Liver (tissue), 9 donors: ENCODE results near the gene DET1. TPM values are rescaled to one million over a fixed set of nuclear protein-coding genes. Genes with fewer than 3 reads are reported as not detected.

ENCODE experiments used
- DNase-seq: peaks from one replicate; pipeline ENCODE4 v3.0.0-alpha.2; 2017; ENCODE audit warnings: low spot score
- H3K27ac ChIP-seq, 2 donors: one replicate each; pipeline ENCODE4 v1.7.0; 2013; ENCODE audit warnings: inconsistent platforms in 2 of 2, low read length in 2 of 2, control low read depth in 1 of 2, low read depth in 1 of 2, mild to moderate bottlenecking in 1 of 2
- H3K27me3 ChIP-seq, 4 donors: one replicate each; pipeline versions ENCODE4 v1.6.1 to v1.7.0; 2013; ENCODE audit warnings: low read length in 3 of 4, inconsistent platforms in 1 of 4, mild to moderate bottlenecking in 1 of 4, moderate library complexity in 1 of 4; ENCODE audit not compliant: control insufficient read depth in 4 of 4, insufficient read depth in 4 of 4
- H3K36me3 ChIP-seq, 4 donors: one replicate each; pipeline versions ENCODE4 v1.6.1 to v1.7.0; 2013; ENCODE audit warnings: low read length in 3 of 4, mild to moderate bottlenecking in 3 of 4, low read depth in 1 of 4, moderate library complexity in 1 of 4; ENCODE audit not compliant: control insufficient read depth in 4 of 4, insufficient read depth in 3 of 4
- H3K4me1 ChIP-seq, 4 donors: one replicate each; pipeline versions ENCODE4 v1.6.1 to v1.7.0; 2013; ENCODE audit warnings: low read length in 3 of 4, mild to moderate bottlenecking in 3 of 4, moderate library complexity in 1 of 4; ENCODE audit not compliant: control insufficient read depth in 4 of 4, insufficient read depth in 4 of 4
- H3K4me3 ChIP-seq, 3 donors: one replicate each; pipeline versions ENCODE4 v1.6.1 to v1.7.0; 2013; ENCODE audit warnings: low read length in 3 of 3, control low read depth in 1 of 3, low read depth in 1 of 3, mild to moderate bottlenecking in 1 of 3
- H3K9ac ChIP-seq, 2 donors: one replicate each; pipeline ENCODE4 v1.7.0; 2013; ENCODE audit warnings: low read length in 2 of 2, mild to moderate bottlenecking in 2 of 2, moderate library complexity in 2 of 2, control low read depth in 1 of 2, low read depth in 1 of 2
- H3K9me3 ChIP-seq, 4 donors: one replicate each; pipeline versions ENCODE4 v1.6.1 to v1.7.0; 2013; ENCODE audit warnings: low read length in 3 of 4; ENCODE audit not compliant: control insufficient read depth in 4 of 4
- EGR1 ChIP-seq, 2 donors: IDR thresholded peaks; 2 replicates each; pipeline ENCODE4 v1.6.1; 2016 to 2018; ENCODE audit warnings: antibody characterized with exemption in 2 of 2, low read depth in 2 of 2
- FOXA1 ChIP-seq: IDR thresholded peaks from 2 replicates; pipeline ENCODE4 v1.6.1; 2016; ENCODE audit warnings: antibody characterized with exemption
- FOXA2 ChIP-seq: IDR thresholded peaks from 2 replicates; pipeline ENCODE4 v1.6.1; 2016; ENCODE audit warnings: antibody characterized with exemption
- GABPA ChIP-seq, 2 donors: IDR thresholded peaks in 1 of 2; conservative IDR thresholded peaks in 1 of 2; 2 replicates each; pipeline ENCODE4 v1.6.1; 2016; ENCODE audit warnings: antibody characterized with exemption in 2 of 2, mild to moderate bottlenecking in 1 of 2, moderate library complexity in 1 of 2
- HNF4A ChIP-seq, 2 donors: conservative IDR thresholded peaks; 2 replicates each; pipeline ENCODE4 v1.6.1; 2016; ENCODE audit warnings: antibody characterized with exemption in 2 of 2, mild to moderate bottlenecking in 2 of 2
- HNF4G ChIP-seq: IDR thresholded peaks from 2 replicates; pipeline ENCODE4 v1.6.1; 2016; ENCODE audit warnings: antibody characterized with exemption
- JUND ChIP-seq, 2 donors: IDR thresholded peaks; 2 replicates each; pipeline ENCODE4 v1.6.1; 2016; ENCODE audit warnings: antibody characterized with exemption in 2 of 2
- NR2F2 ChIP-seq: IDR thresholded peaks from 2 replicates; pipeline ENCODE4 v1.6.1; 2016; ENCODE audit warnings: antibody characterized with exemption
- RAD21 ChIP-seq, 2 donors: IDR thresholded peaks; 2 replicates each; pipeline ENCODE4 v1.6.1; 2016; ENCODE audit warnings: antibody characterized with exemption in 2 of 2, mild to moderate bottlenecking in 2 of 2
- RXRA ChIP-seq, 2 donors: IDR thresholded peaks; 2 replicates each; pipeline ENCODE4 v1.6.1; 2017 to 2018; ENCODE audit warnings: antibody characterized with exemption in 2 of 2, mild to moderate bottlenecking in 1 of 2
- SP1 ChIP-seq: IDR thresholded peaks from 2 replicates; pipeline ENCODE4 v1.6.1; 2018; ENCODE audit warnings: antibody characterized with exemption, mild to moderate bottlenecking
- TAF1 ChIP-seq: conservative IDR thresholded peaks from 2 replicates; pipeline ENCODE4 v1.6.1; 2016; ENCODE audit warnings: antibody characterized with exemption, mild to moderate bottlenecking
- YY1 ChIP-seq: IDR thresholded peaks from 2 replicates; pipeline ENCODE4 v1.6.1; 2016; ENCODE audit warnings: antibody characterized with exemption, mild to moderate bottlenecking
- WGBS: extraction: QIAGEN DNeasy Blood & Tissue Kit; methylation state at CpG from one replicate; pipeline ENCODE4 v1.1.7; 2013; 5-methylcytosine and 5-hydroxymethylcytosine counted together
- polyA plus RNA-seq, 2 donors: library from polyadenylated mRNA; stranded (reverse) in 1 of 2; unstranded in 1 of 2; fragments of 200-250 nt in 1 of 2; fragments of >200 nt in 1 of 2; fragmentation: Nextera tagmentation in 1 of 2; extraction: Ambion mirVana in 1 of 2; gene quantifications; one replicate each; pipeline versions ENCODE4 v1.2.1 to v1.2.3, GENCODE V29; 2013 to 2015
- total RNA-seq, 2 donors: library from RNA; depleted of rRNA; stranded (reverse); fragments of >200 nt; gene quantifications; one replicate each; pipeline ENCODE4 v1.2.3, GENCODE V29; 2014
- TF ChIP-seq, protein P1 (sequence below): IDR thresholded peaks from 2 replicates; pipeline ENCODE4 v1.6.1; 2016; ENCODE audit warnings: antibody characterized with exemption
- TF ChIP-seq, protein P2 (sequence below): IDR thresholded peaks from 2 replicates; pipeline ENCODE4 v1.6.1; 2016; ENCODE audit warnings: antibody characterized with exemption, mild to moderate bottlenecking
- TF ChIP-seq, protein P3 (sequence below): fragments of 150-350 bp; IDR thresholded peaks from 2 replicates; pipeline ENCODE4 v1.5.1; 2017; ENCODE audit warnings: improper control_type of control experiment, low read depth, low read length; ENCODE audit not compliant: missing input control
- TF ChIP-seq, protein P4 (sequence below): IDR thresholded peaks from 2 replicates; pipeline ENCODE4 v1.6.1; 2016; ENCODE audit warnings: antibody characterized with exemption
- donor health status: healthy.
- donor health status: healthy.
- donor health status: healthy.
- donor health status: healthy.
- donor health status: healthy.

DET1 gene
- total and polyA plus RNA-seq, 4 donors: 1.3 to 5.4 (median 2.4) TPM

DNA sequence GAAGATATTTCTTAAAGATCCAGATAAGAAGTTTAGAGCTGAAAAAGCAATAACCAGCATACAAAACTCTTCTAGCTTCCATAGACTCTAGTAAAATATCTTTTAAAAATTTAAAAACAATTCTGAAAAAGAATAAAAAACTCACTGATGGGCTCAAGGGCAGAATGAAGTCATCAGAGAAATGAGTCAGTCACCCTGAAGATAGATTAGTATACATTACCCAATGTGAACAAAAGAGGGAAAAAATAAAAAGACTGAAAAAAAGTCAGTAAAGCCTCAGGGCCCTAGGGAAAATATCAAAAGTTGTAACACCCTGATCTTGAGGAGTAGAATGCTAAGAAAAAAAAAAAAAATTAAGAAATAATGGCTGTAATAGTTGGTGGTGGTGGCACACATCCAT, 11.4 kb downstream of the DET1 start:
- Histone ChIP-seq H3K27me3 (no peaks in the 10 kb centered on the region), H3K36me3 (peaks cover 6 to 13% (median 10%) of the 10 kb centered on the region in 4 donors), H3K27ac (no peak overlapping the region), H3K9ac (no peak overlapping the region), H3K9me3 (no peaks in the 10 kb centered on the region), H3K4me3 (no peak overlapping the region), H3K4me1 (no peaks in the 10 kb centered on the region)
- TF ChIP-seq, protein P1, sequence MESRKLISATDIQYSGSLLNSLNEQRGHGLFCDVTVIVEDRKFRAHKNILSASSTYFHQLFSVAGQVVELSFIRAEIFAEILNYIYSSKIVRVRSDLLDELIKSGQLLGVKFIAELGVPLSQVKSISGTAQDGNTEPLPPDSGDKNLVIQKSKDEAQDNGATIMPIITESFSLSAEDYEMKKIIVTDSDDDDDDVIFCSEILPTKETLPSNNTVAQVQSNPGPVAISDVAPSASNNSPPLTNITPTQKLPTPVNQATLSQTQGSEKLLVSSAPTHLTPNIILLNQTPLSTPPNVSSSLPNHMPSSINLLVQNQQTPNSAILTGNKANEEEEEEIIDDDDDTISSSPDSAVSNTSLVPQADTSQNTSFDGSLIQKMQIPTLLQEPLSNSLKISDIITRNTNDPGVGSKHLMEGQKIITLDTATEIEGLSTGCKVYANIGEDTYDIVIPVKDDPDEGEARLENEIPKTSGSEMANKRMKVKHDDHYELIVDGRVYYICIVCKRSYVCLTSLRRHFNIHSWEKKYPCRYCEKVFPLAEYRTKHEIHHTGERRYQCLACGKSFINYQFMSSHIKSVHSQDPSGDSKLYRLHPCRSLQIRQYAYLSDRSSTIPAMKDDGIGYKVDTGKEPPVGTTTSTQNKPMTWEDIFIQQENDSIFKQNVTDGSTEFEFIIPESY: no peak
- TF ChIP-seq TAF1 (no peak), RAD21 (IDR thresholded peaks at IDR 0.05) (no peak), SP1 (no peak), FOXA1 (no peak), EGR1 (IDR thresholded peaks at IDR 0.05; ENCODE audit: low read depth in 2 of 2) (no peak), FOXA2 (no peak), HNF4G (no peak), NR2F2 (no peak), JUND (IDR thresholded peaks at IDR 0.05) (no peak), HNF4A (conservative IDR thresholded peaks at IDR 0.05) (no peak), GABPA (IDR thresholded peaks at IDR 0.05 in 1 of 2, conservative IDR thresholded peaks at IDR 0.05 in 1 of 2) (no peak), RXRA (IDR thresholded peaks at IDR 0.05) (no peak), YY1 (no peak)
- TF ChIP-seq, protein P2, sequence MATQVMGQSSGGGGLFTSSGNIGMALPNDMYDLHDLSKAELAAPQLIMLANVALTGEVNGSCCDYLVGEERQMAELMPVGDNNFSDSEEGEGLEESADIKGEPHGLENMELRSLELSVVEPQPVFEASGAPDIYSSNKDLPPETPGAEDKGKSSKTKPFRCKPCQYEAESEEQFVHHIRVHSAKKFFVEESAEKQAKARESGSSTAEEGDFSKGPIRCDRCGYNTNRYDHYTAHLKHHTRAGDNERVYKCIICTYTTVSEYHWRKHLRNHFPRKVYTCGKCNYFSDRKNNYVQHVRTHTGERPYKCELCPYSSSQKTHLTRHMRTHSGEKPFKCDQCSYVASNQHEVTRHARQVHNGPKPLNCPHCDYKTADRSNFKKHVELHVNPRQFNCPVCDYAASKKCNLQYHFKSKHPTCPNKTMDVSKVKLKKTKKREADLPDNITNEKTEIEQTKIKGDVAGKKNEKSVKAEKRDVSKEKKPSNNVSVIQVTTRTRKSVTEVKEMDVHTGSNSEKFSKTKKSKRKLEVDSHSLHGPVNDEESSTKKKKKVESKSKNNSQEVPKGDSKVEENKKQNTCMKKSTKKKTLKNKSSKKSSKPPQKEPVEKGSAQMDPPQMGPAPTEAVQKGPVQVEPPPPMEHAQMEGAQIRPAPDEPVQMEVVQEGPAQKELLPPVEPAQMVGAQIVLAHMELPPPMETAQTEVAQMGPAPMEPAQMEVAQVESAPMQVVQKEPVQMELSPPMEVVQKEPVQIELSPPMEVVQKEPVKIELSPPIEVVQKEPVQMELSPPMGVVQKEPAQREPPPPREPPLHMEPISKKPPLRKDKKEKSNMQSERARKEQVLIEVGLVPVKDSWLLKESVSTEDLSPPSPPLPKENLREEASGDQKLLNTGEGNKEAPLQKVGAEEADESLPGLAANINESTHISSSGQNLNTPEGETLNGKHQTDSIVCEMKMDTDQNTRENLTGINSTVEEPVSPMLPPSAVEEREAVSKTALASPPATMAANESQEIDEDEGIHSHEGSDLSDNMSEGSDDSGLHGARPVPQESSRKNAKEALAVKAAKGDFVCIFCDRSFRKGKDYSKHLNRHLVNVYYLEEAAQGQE: no peak
- TF ChIP-seq, protein P3, sequence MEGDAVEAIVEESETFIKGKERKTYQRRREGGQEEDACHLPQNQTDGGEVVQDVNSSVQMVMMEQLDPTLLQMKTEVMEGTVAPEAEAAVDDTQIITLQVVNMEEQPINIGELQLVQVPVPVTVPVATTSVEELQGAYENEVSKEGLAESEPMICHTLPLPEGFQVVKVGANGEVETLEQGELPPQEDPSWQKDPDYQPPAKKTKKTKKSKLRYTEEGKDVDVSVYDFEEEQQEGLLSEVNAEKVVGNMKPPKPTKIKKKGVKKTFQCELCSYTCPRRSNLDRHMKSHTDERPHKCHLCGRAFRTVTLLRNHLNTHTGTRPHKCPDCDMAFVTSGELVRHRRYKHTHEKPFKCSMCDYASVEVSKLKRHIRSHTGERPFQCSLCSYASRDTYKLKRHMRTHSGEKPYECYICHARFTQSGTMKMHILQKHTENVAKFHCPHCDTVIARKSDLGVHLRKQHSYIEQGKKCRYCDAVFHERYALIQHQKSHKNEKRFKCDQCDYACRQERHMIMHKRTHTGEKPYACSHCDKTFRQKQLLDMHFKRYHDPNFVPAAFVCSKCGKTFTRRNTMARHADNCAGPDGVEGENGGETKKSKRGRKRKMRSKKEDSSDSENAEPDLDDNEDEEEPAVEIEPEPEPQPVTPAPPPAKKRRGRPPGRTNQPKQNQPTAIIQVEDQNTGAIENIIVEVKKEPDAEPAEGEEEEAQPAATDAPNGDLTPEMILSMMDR: no peak
- TF ChIP-seq, protein P4, sequence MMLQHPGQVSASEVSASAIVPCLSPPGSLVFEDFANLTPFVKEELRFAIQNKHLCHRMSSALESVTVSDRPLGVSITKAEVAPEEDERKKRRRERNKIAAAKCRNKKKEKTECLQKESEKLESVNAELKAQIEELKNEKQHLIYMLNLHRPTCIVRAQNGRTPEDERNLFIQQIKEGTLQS: no peak
- no peak for DNase-seq

DNA sequence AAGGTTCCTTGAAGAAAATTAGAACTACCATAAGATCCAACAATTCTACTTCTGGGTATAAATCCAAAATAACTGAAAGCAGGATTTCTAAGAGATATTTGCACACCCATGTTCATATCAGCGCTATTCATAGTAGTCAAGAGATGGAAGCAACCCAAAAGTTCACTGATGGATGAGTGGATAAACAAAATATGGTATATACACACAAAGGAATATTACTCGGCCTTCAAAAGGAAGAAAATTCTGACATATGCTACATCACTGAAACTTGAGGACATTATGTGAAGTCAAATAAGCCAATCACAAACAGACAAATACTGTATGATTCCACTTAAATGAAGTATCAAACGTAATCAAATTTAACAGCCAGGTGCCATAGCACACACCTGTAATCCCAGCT, 13.1 kb downstream of the DET1 start:
- no peak for TF ChIP-seq EGR1 (IDR thresholded peaks at IDR 0.05; ENCODE audit: low read depth in 2 of 2)
- TF ChIP-seq NR2F2: no peak
- no peak for TF ChIP-seq FOXA2
- TF ChIP-seq SP1: no peak
- no peak for TF ChIP-seq JUND (IDR thresholded peaks at IDR 0.05)
- no peak for TF ChIP-seq HNF4A (conservative IDR thresholded peaks at IDR 0.05)
- TF ChIP-seq RXRA (IDR thresholded peaks at IDR 0.05): no peak
- TF ChIP-seq FOXA1: no peak
- TF ChIP-seq, protein P4: no peak
- Histone ChIP-seq H3K27ac (no peak overlapping the region), H3K4me3 (no peak overlapping the region), H3K9ac (no peak overlapping the region), H3K4me1 (no peaks in the 10 kb centered on the region), H3K36me3 (peaks cover 6 to 16% (median 11%) of the 10 kb centered on the region in 4 donors), H3K9me3 (no peaks in the 10 kb centered on the region), H3K27me3 (no peaks in the 10 kb centered on the region)
- no peak for DNase-seq
- 93% methylated on average over 3 of the region's 3 CpGs for WGBS
